Mammary epithelial cell (primary cell): Measurements from ENCODE around the gene PAK3.

ENCODE experiments used
- CTCF ChIP-seq, 2 donors: IDR thresholded peaks in 1 of 2; conservative IDR thresholded peaks in 1 of 2; 2 replicates each; pipeline ENCODE4 v1.5.1; 2011 to 2012; ENCODE audit warnings: inconsistent platforms in 2 of 2, low read length in 2 of 2, mild to moderate bottlenecking in 2 of 2, control low read depth in 1 of 2, low read depth in 1 of 2; ENCODE audit not compliant: insufficient read depth in 1 of 2; ENCODE audit errors: extremely low read depth in 1 of 2
- EZH2 ChIP-seq: IDR thresholded peaks from 2 replicates; pipeline ENCODE4 v1.6.1; 2012; ENCODE audit warnings: low read length, inconsistent platforms, borderline replicate concordance

GRCh38 chrX:111259559-111259958 is 163.6 kb downstream of the PAK3 start:
- TF ChIP-seq CTCF (conservative IDR thresholded peaks at IDR 0.05 in 1 of 2, IDR thresholded peaks at IDR 0.05 in 1 of 2; ENCODE audit: extremely low read depth in 1 of 2, insufficient read depth in 1 of 2, low read depth in 1 of 2, low read length in 2 of 2) (no peak), EZH2 (no peak)
